HG03520 (cell line): Measurements from ENCODE around the gene ADAMTS1.

Experiments
- ATAC-seq: cut with Tn5 transposase; IDR thresholded peaks from one replicate; pipeline ENCODE4 v1.9.1; 2021; ENCODE audit warnings: mild to moderate bottlenecking, moderate library complexity; ENCODE audit not compliant: unreplicated experiment

Gene ADAMTS1

GRCh38 chr21:26845759-26846035 lies 488 bp upstream of the ADAMTS1 start:
- ATAC-seq: no peak

GRCh38 chr21:26844258-26845065 lies 747 bp downstream of the ADAMTS1 start:
- no peak for ATAC-seq

- no peak for ATAC-seq
These were observed 1.3 kb downstream of the ADAMTS1 start for GRCh38 chr21:26843933-26844257.

GRCh38 chr21:26842974-26843932 lies 2.0 kb downstream of the ADAMTS1 start:
- ATAC-seq: no peak

GRCh38 chr21:26842300-26842699 lies 2.9 kb downstream of the ADAMTS1 start:
- ATAC-seq: no peak

- no peak for ATAC-seq
These were observed 4.3 kb downstream of the ADAMTS1 start for GRCh38 chr21:26840912-26841311.

GRCh38 chr21:26840201-26840600 lies 5.0 kb downstream of the ADAMTS1 start:
- ATAC-seq: no peak

- no peak for ATAC-seq
These were observed 7.7 kb downstream of the ADAMTS1 start for GRCh38 chr21:26837539-26837938.

GRCh38 chr21:26836528-26836927 lies 8.7 kb downstream of the ADAMTS1 start:
- no peak for ATAC-seq

- ATAC-seq: no peak
These were observed 9.4 kb downstream of the ADAMTS1 start for GRCh38 chr21:26835714-26836265.

- no peak for ATAC-seq
These were observed 10.0 kb downstream of the ADAMTS1 start for GRCh38 chr21:26835027-26835713.

GRCh38 chr21:26834181-26834905 lies 10.9 kb downstream of the ADAMTS1 start:
- ATAC-seq: no peak

- no peak for ATAC-seq
These were observed 11.7 kb downstream of the ADAMTS1 start for GRCh38 chr21:26833460-26833939.

- no peak for ATAC-seq
These were observed 12.2 kb downstream of the ADAMTS1 start for GRCh38 chr21:26833011-26833410.

- ATAC-seq: no peak
These were observed 12.7 kb downstream of the ADAMTS1 start for GRCh38 chr21:26832546-26832945.

GRCh38 chr21:26826801-26827200 lies 18.4 kb downstream of the ADAMTS1 start:
- no peak for ATAC-seq

- ATAC-seq: no peak
These were observed 24.7 kb downstream of the ADAMTS1 start for GRCh38 chr21:26820509-26820908.

- ATAC-seq: no peak
These were observed 25.4 kb downstream of the ADAMTS1 start for GRCh38 chr21:26819740-26820324.

- ATAC-seq: no peak
These were observed 26.3 kb downstream of the ADAMTS1 start for GRCh38 chr21:26818906-26819305.

- no peak for ATAC-seq
These were observed 30.0 kb downstream of the ADAMTS1 start for GRCh38 chr21:26815197-26815596.
